ENCODE data around the gene VSTM1. TPM values are rescaled to one million over a fixed set of nuclear protein-coding genes. Genes with fewer than 3 reads are reported as not detected.

The VSTM1 gene
- total and polyA plus RNA-seq, 2 of the 8 experiments (the other 6 are each of a cell fraction or from before 2014, with no cell fraction given) = 0.12 to 0.65 TPM

- TF ChIP-seq KDM1A (IDR thresholded peaks at IDR 0.05; ENCODE audit: borderline replicate concordance, low read length) (no peak), MAX (IDR thresholded peaks at IDR 0.05) (no peak)
These were observed 23.7 kb downstream of the VSTM1 start (continued) for GRCh38 chr19:54040003-54040402.
